ENCODE measurements around the gene TIMM9.
"Not testable (repeated sequence)": the region's sequence is repeated elsewhere in the genome, so short reads cannot be mapped to it uniquely, and the experiment has no call there.

Gene TIMM9

GRCh38 chr14:58390830-58391229 lies 36.5 kb downstream of the TIMM9 start:
- no peak for DNase-seq (ENCODE audit: low read depth in 1 of 2, low spot score in 1 of 2)
- TF ChIP-seq JUND (IDR thresholded peaks at IDR 0.05; ENCODE audit: low read depth): no peak
- in situ Hi-C loops (cut with HindIII; ENCODE audit: low pct_unique_long_range_greater_than_20kb, low sequenced_read_pairs): no loop called here

- no peak for TF ChIP-seq JUND (IDR thresholded peaks at IDR 0.05; ENCODE audit: low read depth)
- DNase-seq (ENCODE audit: low read depth in 1 of 2, low spot score in 1 of 2): no peak
- in situ Hi-C loops (cut with HindIII; ENCODE audit: low pct_unique_long_range_greater_than_20kb, low sequenced_read_pairs): no loop called here
These were observed 50.5 kb downstream of the TIMM9 start for GRCh38 chr14:58376791-58377190.

- in situ Hi-C loops (cut with HindIII; ENCODE audit: low pct_unique_long_range_greater_than_20kb, low sequenced_read_pairs): no loop called here
- DNase-seq (ENCODE audit: low read depth in 1 of 2, low spot score in 1 of 2): no peak
- TF ChIP-seq JUND (IDR thresholded peaks at IDR 0.05; ENCODE audit: low read depth): no peak
These were observed 58.4 kb downstream of the TIMM9 start for GRCh38 chr14:58368956-58369355.

GRCh38 chr14:58367296-58367695 lies 60.0 kb downstream of the TIMM9 start:
- in situ Hi-C loops (cut with HindIII; ENCODE audit: low pct_unique_long_range_greater_than_20kb, low sequenced_read_pairs): no loop called here
- no peak for TF ChIP-seq JUND (IDR thresholded peaks at IDR 0.05; ENCODE audit: low read depth)
- DNase-seq (ENCODE audit: low read depth in 1 of 2, low spot score in 1 of 2): no peak

- in situ Hi-C loops (cut with HindIII; ENCODE audit: low pct_unique_long_range_greater_than_20kb, low sequenced_read_pairs): no loop called here
- no peak for DNase-seq (ENCODE audit: low read depth in 1 of 2, low spot score in 1 of 2)
- no peak for TF ChIP-seq JUND (IDR thresholded peaks at IDR 0.05; ENCODE audit: low read depth)
These were observed 63.0 kb downstream of the TIMM9 start for GRCh38 chr14:58364316-58364715.

- TF ChIP-seq JUND (IDR thresholded peaks at IDR 0.05; ENCODE audit: low read depth): no peak
- in situ Hi-C loops (cut with HindIII; ENCODE audit: low pct_unique_long_range_greater_than_20kb, low sequenced_read_pairs): no loop called here
- DNase-seq (ENCODE audit: low read depth in 1 of 2, low spot score in 1 of 2): peak; percentile 33 to 68
These were observed 64.4 kb downstream of the TIMM9 start for GRCh38 chr14:58362798-58363412.

GRCh38 chr14:58362272-58362671 lies 65.1 kb downstream of the TIMM9 start:
- in situ Hi-C loops (cut with HindIII; ENCODE audit: low pct_unique_long_range_greater_than_20kb, low sequenced_read_pairs); DNase-seq (ENCODE audit: low read depth in 1 of 2, low spot score in 1 of 2): not testable (repeated sequence)

Data from T47D (cell line).